Skeletal muscle satellite cell (primary cell): ENCODE data around the gene RANBP17.

Experiments used
- H3K27me3 ChIP-seq: 2 replicates; pipeline ENCODE4 v1.7.0; 2013; ENCODE audit warnings: low read length; ENCODE audit not compliant: control insufficient read depth, insufficient read depth
- H3K36me3 ChIP-seq: 2 replicates; pipeline ENCODE4 v1.7.0; 2013; ENCODE audit warnings: mild to moderate bottlenecking, control low read depth, low read length; ENCODE audit not compliant: insufficient read depth
- H3K4me1 ChIP-seq: 2 replicates; pipeline ENCODE4 v1.7.0; 2013; ENCODE audit warnings: low read length; ENCODE audit not compliant: control insufficient read depth, insufficient read depth
- H3K4me2 ChIP-seq: 2 replicates; pipeline ENCODE4 v1.7.0; 2013; ENCODE audit warnings: mild to moderate bottlenecking, low read length
- H3K4me3 ChIP-seq: 2 replicates; pipeline ENCODE4 v1.7.0; 2013; ENCODE audit warnings: low read length
- H3K9ac ChIP-seq: 2 replicates; pipeline ENCODE4 v1.7.0; 2013; ENCODE audit warnings: mild to moderate bottlenecking, low read depth, low read length, moderate library complexity
- H3K9me3 ChIP-seq: replicated peaks from 2 replicates; pipeline ENCODE4 v1.7.0; 2013; ENCODE audit warnings: mild to moderate bottlenecking, control low read depth, low read length

Gene RANBP17

DNA sequence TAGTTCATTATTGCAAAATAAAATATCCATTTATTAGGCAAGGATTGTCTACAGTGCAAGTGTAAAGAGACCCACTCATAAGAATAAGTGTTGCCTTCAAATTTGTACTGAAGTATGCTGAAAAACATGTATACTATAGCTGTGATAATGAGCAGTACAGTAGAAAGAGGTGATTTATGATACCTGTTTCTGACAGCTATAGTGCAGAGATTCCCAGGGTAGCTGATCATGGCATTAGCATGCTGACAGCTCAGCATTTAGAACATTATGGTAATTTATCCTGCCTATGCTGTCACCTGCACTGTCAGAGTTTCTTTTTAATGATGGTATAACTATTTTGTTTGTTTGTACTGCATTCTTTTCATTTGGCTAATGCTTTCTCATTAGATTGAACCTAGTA, 269.7 kb downstream of the RANBP17 start:
- no peak overlapping the region for H3K9ac ChIP-seq

DNA sequence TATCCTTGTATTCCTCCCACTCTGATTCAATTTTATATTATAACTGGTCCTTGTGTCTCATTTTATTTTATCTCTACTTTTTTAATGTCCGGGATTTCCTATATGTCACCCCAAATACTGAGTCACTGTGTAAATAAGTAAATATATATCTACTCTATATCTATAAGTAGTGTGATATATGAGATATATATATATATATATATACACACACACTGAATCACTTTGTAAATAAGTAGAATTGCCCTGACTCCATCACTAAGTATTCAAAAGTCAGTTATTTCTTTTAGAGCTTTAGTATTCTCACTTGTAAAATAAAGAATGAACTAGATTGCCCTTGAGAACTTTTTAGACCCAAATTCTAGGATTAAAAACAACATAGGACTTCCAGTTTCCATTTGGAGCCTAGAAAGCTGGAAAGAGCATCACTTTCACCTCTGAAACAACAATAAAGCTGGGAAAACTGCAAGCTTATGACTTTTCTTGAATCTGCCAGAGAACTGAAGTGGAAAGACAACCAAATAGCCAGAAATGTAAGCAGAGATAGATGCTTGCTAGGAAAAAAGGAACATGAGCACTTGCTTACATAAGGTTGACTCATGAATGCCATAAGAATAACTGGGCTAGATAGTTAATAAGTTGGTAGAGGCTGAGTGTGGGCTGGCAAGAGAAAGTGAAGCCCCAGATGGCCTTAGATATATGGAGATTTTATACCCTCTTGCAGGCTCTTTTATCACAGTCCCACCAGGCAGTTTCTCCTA, 276.1 kb downstream of the RANBP17 start:
- H3K27me3 ChIP-seq = no peaks in the 10 kb centered on the region
- H3K9ac ChIP-seq = no peak overlapping the region
- no peaks in the 10 kb centered on the region for H3K36me3 ChIP-seq
- H3K4me1 ChIP-seq = peaks cover 17% of the 10 kb centered on the region
- no peak overlapping the region for H3K4me3 ChIP-seq
- H3K4me2 ChIP-seq = peak overlapping the region; percentile 41
- no peaks in the 10 kb centered on the region for H3K9me3 ChIP-seq

More for the DNA sequence above, 269.7 kb downstream of the RANBP17 start:
- Histone ChIP-seq H3K9me3 (no peaks in the 10 kb centered on the region), H3K4me1 (peaks cover 3% of the 10 kb centered on the region), H3K4me2 (no peak overlapping the region), H3K27me3 (no peaks in the 10 kb centered on the region), H3K4me3 (no peak overlapping the region), H3K36me3 (no peaks in the 10 kb centered on the region)

GRCh38 chr5:171139227-171139626, 277.4 kb downstream of the RANBP17 start:
- H3K9ac ChIP-seq = no peak overlapping the region
- peaks cover 17% of the 10 kb centered on the region for H3K4me1 ChIP-seq
- no peaks in the 10 kb centered on the region for H3K27me3 ChIP-seq

GRCh38 chr5:171142617-171143016, 280.8 kb downstream of the RANBP17 start:
- Histone ChIP-seq H3K4me3 (no peak overlapping the region), H3K4me2 (no peak overlapping the region), H3K4me1 (peaks cover 10% of the 10 kb centered on the region), H3K27me3 (no peaks in the 10 kb centered on the region), H3K36me3 (no peaks in the 10 kb centered on the region), H3K9me3 (no peaks in the 10 kb centered on the region), H3K9ac (no peak overlapping the region)

More at GRCh38 chr5:171139227-171139626, 277.4 kb downstream of the RANBP17 start:
- Histone ChIP-seq H3K9me3 (no peaks in the 10 kb centered on the region), H3K36me3 (no peaks in the 10 kb centered on the region), H3K4me2 (no peak overlapping the region), H3K4me3 (no peak overlapping the region)

GRCh38 chr5:171143171-171143570, 281.4 kb downstream of the RANBP17 start:
- no peak overlapping the region for H3K4me2 ChIP-seq
- H3K36me3 ChIP-seq = no peaks in the 10 kb centered on the region
- no peak overlapping the region for H3K4me3 ChIP-seq
- no peak overlapping the region for H3K9ac ChIP-seq
- no peaks in the 10 kb centered on the region for H3K27me3 ChIP-seq
- H3K9me3 ChIP-seq = no peaks in the 10 kb centered on the region
- H3K4me1 ChIP-seq = peaks cover 6% of the 10 kb centered on the region

DNA sequence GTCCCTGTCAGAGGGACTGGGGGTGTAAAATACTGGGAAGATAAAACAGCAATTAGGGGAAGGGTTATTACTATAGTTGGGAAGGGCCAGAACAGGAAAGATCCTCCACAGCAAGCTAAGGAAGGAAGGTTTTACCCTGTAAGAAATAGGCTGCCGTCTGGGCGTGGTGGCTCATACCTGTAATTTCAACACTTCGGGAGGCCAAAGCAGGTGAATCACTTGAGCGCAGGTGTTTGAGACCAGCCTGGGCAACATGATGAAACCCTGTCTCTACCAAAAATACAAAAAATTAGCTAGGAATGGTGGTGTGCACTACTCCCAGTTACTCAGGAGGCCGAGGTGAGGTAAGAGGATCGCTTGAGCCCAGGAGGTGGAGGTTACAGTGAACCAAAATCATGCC, 282.1 kb downstream of the RANBP17 start:
- H3K4me1 ChIP-seq = no peaks in the 10 kb centered on the region
- no peaks in the 10 kb centered on the region for H3K9me3 ChIP-seq
- no peak overlapping the region for H3K4me2 ChIP-seq
- no peaks in the 10 kb centered on the region for H3K36me3 ChIP-seq
- H3K27me3 ChIP-seq = no peaks in the 10 kb centered on the region
- H3K4me3 ChIP-seq = no peak overlapping the region
- no peak overlapping the region for H3K9ac ChIP-seq

DNA sequence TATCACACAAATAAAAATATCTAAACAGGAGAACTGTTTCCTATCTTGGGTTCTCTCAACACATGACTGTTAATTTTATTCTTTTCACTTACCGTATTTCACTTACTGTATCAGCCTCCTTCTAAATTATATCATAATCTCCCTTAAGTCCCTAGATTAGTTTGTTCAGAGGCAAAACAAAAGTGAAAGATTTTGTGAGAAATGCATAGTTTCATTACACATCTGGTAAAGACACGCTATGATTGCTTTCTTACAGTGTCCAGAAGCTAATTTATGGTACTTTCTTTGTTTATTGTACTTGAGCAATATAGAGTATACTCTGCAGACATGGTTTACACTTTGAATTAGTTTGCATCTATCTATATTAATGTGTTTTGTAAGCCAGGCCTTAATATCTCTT, 287.5 kb downstream of the RANBP17 start:
- Histone ChIP-seq H3K27me3 (no peaks in the 10 kb centered on the region), H3K9ac (no peak overlapping the region), H3K36me3 (no peaks in the 10 kb centered on the region), H3K4me3 (no peak overlapping the region), H3K4me1 (no peaks in the 10 kb centered on the region), H3K4me2 (no peak overlapping the region), H3K9me3 (no peaks in the 10 kb centered on the region)

DNA sequence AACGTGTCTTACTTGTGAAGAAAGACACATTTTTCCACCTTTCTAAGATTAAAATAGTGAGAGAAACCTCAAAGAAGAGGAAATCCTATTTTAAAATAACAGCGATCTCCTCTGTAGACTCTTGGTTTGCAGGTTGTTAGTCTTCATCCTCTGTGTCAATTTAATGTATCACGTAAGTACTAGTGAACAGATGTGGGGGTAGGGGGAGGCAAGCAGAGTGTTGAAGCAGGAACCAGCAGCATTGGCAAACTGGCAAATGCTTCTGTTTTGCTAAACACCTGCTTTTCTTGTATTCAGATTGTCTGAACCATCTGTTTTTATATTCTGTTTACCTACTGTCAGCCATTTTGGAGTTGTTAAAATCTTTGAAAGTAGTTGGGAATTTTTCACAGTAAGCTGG, 288.0 kb downstream of the RANBP17 start:
- no peaks in the 10 kb centered on the region for H3K4me1 ChIP-seq
- H3K4me2 ChIP-seq = no peak overlapping the region
- no peaks in the 10 kb centered on the region for H3K27me3 ChIP-seq
- no peak overlapping the region for H3K9ac ChIP-seq
- H3K4me3 ChIP-seq = no peak overlapping the region
- no peaks in the 10 kb centered on the region for H3K36me3 ChIP-seq
- H3K9me3 ChIP-seq = no peaks in the 10 kb centered on the region

DNA sequence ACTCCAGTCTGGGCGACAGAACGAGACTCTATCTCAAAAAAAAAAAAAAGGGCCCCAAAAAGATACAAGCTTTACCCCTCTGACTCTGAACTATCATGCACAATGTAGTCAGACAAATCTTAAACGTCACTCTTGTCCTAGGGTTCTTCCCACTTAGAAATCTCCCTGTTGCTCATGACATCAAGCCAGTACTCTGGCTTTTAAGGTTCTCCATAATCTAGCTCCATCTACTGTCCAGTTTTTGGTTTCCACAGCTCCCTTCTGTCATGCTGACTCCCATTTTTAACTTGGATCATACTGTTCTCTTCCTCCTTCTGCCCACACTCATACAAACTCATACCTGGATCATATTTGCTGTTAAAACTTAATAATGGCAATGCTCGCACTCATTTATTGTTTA, 290.6 kb downstream of the RANBP17 start:
- Histone ChIP-seq H3K4me2 (no peak overlapping the region), H3K36me3 (no peaks in the 10 kb centered on the region), H3K4me3 (no peak overlapping the region), H3K9me3 (no peaks in the 10 kb centered on the region), H3K27me3 (no peaks in the 10 kb centered on the region), H3K9ac (no peak overlapping the region), H3K4me1 (peaks cover 17% of the 10 kb centered on the region)

DNA sequence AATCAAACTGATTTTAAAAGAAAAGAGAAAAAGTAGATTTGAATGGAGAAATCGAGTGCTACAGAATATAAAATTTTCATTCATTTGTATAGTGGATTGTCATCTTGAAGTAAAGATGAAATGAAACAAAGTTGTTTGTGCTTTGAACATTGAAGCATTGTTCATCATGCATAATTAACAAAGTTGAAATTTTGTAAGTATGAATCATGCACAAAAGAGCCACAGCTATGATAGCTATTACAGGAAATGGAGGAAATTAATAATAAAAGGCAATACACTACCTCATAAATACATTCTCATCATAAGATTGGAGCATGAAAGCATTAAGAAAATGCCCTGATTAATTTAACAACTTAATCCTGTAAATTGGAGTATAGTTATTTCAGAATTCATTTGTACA, 293.8 kb downstream of the RANBP17 start:
- Histone ChIP-seq H3K4me3 (no peak overlapping the region), H3K9me3 (no peaks in the 10 kb centered on the region), H3K4me2 (peak overlapping the region; percentile 53), H3K36me3 (no peaks in the 10 kb centered on the region), H3K9ac (peak overlapping the region; percentile 3), H3K4me1 (peaks cover 17% of the 10 kb centered on the region), H3K27me3 (no peaks in the 10 kb centered on the region)

DNA sequence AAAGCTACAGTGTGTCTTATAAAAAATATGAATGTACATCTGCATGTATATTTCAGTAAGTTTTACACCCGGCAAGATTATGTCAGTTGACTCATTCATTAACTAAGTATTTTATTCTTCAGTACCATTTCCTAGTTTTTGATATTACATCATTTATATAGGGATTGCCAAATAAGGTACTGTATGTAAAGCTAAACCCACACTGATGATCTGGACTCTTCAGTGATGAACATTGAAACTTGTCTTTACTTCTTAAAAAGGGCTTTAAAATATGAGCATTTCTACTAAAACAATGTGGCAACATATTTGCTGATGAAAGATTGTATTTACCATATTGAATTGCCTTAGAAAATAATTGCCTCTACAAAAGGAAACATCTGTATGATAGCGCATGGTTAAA, 295.5 kb downstream of the RANBP17 start:
- Histone ChIP-seq H3K4me1 (peaks cover 17% of the 10 kb centered on the region), H3K9me3 (no peaks in the 10 kb centered on the region), H3K27me3 (no peaks in the 10 kb centered on the region), H3K9ac (no peak overlapping the region), H3K4me2 (no peak overlapping the region), H3K36me3 (no peaks in the 10 kb centered on the region), H3K4me3 (no peak overlapping the region)

- Histone ChIP-seq H3K4me3 (no peak overlapping the region), H3K9me3 (no peaks in the 10 kb centered on the region), H3K4me2 (no peak overlapping the region), H3K27me3 (no peaks in the 10 kb centered on the region), H3K36me3 (no peaks in the 10 kb centered on the region), H3K4me1 (peaks cover 17% of the 10 kb centered on the region), H3K9ac (no peak overlapping the region)
These were observed 296.0 kb downstream of the RANBP17 start for GRCh38 chr5:171157775-171158174.
